ENCODE measurements around the gene ST8SIA3.

ST8SIA3 gene

GRCh38 chr18:57416542-57416941, 64.2 kb downstream of the ST8SIA3 start:
- in situ Hi-C loops (cut with MboI; ENCODE audit: low pct_unique_long_range_greater_than_20kb, low sequenced_read_pairs, unreplicated experiment) = no loop called here
- DNase-seq (ENCODE audit: low spot score) = no peak
- no peak for TF ChIP-seq CTCF (IDR thresholded peaks at IDR 0.05; ENCODE audit: extremely low read depth, insufficient read depth, missing control alignments)
